ENCODE results near the gene ARSG. TPM values are rescaled to one million over a fixed set of nuclear protein-coding genes. Genes with fewer than 3 reads are reported as not detected.
"Not testable (repeated sequence)": the region's sequence is repeated elsewhere in the genome, so short reads cannot be mapped to it uniquely, and the experiment has no call there.

ARSG gene
- total RNA-seq, 1 experiment from 2014 or later, result 7.9 TPM

DNA sequence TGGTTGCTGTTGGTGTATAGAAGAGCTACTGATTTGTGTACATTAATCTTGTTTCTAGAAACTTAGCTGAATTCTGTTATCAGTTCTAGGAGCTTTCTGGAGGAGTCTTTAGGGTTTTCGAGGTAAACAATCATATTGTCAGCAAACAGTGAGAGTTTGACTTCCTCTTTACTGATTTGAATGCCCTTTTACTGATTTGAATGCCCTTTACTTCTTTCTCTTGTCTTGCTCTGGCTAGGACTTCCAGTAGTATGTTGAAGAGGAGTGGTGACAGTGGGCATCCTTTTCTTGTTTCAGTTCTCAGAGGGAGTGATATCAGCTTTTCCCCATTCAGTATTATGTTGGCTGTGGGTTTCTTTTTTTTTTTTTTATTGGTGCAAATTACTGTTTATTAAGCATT is 116.4 kb downstream of the ARSG start:
- Mint-ChIP-seq H3K36me3 (peaks cover 22% of the 10 kb centered on the region), H3K9me3 (peaks cover 43% of the 10 kb centered on the region)
- POLR2A ChIA-PET; H3K4me1 Mint-ChIP-seq; H3K4me3 Mint-ChIP-seq; DNase-seq (ENCODE audit: low spot score); ATAC-seq; H3K27ac Mint-ChIP-seq; H3K27me3 Mint-ChIP-seq (ENCODE audit: low read depth): not testable (repeated sequence)
- CTCF ChIA-PET, result interaction anchor here (1.3 kb wide), 1 partner anchor 9 kb away, joined by 5 read pairs; no protein-coding TSS in a partner anchor

DNA sequence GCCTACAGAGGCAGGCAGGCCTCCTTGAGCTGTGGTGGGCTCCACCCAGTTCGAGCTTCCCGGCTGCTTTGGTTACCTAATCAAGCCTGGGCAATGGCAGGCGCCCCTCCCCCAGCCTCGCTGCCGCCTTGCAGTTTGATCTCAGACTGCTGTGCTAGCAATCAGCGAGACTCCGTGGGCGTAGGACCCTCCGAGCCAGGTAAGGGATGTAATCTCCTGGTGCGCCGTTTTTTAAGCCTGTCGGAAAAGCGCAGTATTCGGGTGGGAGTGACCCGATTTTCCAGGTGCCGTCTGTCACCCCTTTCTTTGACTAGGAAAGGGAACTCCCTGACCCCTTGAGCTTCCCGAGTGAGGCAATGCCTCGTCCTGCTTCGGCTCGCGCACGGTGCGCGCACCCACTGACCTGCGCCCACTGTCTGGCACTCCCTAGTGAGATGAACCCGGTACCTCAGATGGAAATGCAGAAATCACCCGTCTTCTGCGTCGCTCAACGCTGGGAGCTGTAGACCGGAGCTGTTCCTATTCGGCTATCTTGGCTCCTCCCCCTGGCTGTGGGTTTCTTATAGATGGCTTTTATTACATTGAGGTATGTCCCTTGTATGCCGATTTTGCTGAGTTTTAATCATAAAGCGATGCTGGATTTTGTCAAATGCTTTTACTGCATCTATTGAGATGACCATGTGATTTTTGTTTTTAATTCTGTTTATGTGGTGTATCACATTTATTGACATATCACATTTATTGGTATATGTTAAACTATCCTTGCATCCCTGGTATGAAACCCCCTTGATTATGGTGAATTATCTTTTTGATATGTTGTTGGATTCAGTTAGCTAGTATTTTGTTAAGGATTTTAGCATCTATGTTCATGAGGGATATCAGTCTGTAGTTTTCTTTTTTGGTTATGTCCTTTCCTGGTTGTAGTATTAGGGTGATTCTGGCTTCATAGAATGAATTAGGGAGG is 122.6 kb downstream of the ARSG start:
- TF ChIP-seq, protein P1, sequence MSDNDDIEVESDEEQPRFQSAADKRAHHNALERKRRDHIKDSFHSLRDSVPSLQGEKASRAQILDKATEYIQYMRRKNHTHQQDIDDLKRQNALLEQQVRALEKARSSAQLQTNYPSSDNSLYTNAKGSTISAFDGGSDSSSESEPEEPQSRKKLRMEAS (CRISPR knock-in tag; IDR thresholded peaks at IDR 0.05), result 0 out of 2 replicates have a peak, but pooled peaks have one; percentile 17
- Mint-ChIP-seq H3K27me3 (ENCODE audit: low read depth) (peaks cover 14% of the 10 kb centered on the region), H3K4me1 (peaks cover 20% of the 10 kb centered on the region), H3K36me3 (peaks cover 18% of the 10 kb centered on the region), H3K9me3 (peaks cover 25% of the 10 kb centered on the region), H3K4me3 (peak overlapping the region; percentile 94), H3K27ac (peak overlapping the region; percentile 74)
- CTCF ChIA-PET, result interaction anchor here (0.6 to 1.9 kb wide), 4 partner anchors 15 to 486 kb away, joined by 3 to 6 read pairs (median 4); no protein-coding TSS in a partner anchor
- peak; percentile 68 for ATAC-seq
- POLR2A ChIA-PET, result interaction anchor here (1.1 kb wide), 1 partner anchor 101 kb away, joined by 3 read pairs; no protein-coding TSS in a partner anchor
- peak; percentile 36 for DNase-seq (ENCODE audit: low spot score)

DNA sequence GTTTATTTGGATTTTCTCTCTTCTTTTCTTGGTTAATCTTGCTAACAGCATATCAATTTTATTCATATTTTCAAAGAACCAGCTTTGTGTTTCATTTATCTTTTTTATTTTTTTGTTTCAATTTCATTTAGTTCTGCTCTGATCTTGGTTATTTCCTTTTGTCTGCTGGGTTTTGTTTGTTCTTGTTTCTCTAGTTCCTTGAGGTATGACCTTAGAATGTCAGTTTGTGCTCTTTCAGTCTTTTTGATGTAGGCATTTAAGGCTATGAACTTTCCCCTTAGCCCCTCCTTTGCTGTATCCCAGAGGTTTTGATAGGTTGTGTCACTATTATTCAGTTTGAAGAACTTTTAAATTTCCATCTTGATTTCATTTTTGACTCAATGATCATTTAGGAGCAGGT is 123.6 kb downstream of the ARSG start:
- Mint-ChIP-seq H3K4me3 (peak overlapping the region; percentile 94), H3K4me1 (peaks cover 24% of the 10 kb centered on the region), H3K36me3 (peaks cover 25% of the 10 kb centered on the region), H3K27me3 (ENCODE audit: low read depth) (peaks cover 14% of the 10 kb centered on the region), H3K9me3 (peaks cover 25% of the 10 kb centered on the region)
- H3K27ac Mint-ChIP-seq; ATAC-seq; DNase-seq (ENCODE audit: low spot score); POLR2A ChIA-PET: not testable (repeated sequence)
- CTCF ChIA-PET, result interaction anchor here (0.6 to 1.9 kb wide), 2 partner anchors 16 to 413 kb away, joined by 3 to 5 read pairs; no protein-coding TSS in a partner anchor

DNA sequence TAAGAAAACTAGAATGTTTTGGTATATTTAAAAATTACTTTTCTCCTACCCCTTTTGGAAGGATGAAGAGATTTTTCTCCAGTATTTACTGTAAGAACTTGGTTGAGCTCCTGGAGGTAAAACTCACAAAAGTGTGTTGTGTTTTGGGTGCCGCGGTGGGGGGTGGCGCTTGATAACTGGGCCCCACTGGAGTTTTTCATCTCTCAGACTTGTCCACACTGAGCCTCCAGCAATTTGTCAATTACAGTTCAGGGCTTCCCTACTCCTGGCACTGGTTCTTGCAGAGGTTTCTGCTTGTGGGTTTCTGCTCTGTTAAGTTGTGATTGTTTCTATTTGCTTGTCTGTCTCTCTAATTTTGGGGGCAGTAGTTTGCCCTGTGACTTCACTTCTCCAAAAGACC is 126.0 kb downstream of the ARSG start:
- H3K36me3 Mint-ChIP-seq, result peaks cover 25% of the 10 kb centered on the region
- ChIA-PET CTCF (interaction anchor here (1.9 kb wide), 1 partner anchor 19 kb away, joined by 6 read pairs; no protein-coding TSS in a partner anchor), POLR2A (no interaction called here)
- H3K9me3 Mint-ChIP-seq, result peaks cover 16% of the 10 kb centered on the region
- no peak for DNase-seq (ENCODE audit: low spot score)
- peaks cover 9% of the 10 kb centered on the region for H3K27me3 Mint-ChIP-seq (ENCODE audit: low read depth)
- TF ChIP-seq, protein P2, sequence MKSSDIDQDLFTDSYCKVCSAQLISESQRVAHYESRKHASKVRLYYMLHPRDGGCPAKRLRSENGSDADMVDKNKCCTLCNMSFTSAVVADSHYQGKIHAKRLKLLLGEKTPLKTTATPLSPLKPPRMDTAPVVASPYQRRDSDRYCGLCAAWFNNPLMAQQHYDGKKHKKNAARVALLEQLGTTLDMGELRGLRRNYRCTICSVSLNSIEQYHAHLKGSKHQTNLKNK (CRISPR knock-in tag; IDR thresholded peaks at IDR 0.05), result no peak
- peaks cover 40% of the 10 kb centered on the region for H3K4me1 Mint-ChIP-seq
- H3K4me3 Mint-ChIP-seq, result no peak overlapping the region
- ATAC-seq, result no peak
- no peak overlapping the region for H3K27ac Mint-ChIP-seq

DNA sequence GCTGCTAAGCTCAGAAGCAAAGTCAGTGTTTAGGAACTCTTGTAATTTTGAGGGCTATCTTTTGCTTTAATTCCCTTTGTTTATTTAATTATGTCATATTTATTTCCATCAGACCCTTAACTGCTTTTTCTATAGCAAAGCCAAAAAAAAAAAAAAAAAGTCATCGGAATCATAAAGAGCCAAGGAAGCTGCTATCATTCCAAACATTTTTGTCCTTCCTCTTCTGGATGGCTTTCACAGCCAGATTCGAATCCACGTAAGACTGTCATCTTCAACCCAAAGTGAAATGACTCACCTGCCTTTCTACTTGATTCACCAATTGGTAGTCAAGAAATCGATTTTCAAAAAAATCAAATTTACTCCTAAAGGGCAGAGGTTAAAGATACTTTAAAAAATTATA is 127.6 kb downstream of the ARSG start:
- CTCF ChIA-PET, result interaction anchor here (0.7 to 3.7 kb wide), 3 partner anchors 13 to 164 kb away, joined by 4 to 19 read pairs (median 4); no protein-coding TSS in a partner anchor
- TF ChIP-seq, protein P3, sequence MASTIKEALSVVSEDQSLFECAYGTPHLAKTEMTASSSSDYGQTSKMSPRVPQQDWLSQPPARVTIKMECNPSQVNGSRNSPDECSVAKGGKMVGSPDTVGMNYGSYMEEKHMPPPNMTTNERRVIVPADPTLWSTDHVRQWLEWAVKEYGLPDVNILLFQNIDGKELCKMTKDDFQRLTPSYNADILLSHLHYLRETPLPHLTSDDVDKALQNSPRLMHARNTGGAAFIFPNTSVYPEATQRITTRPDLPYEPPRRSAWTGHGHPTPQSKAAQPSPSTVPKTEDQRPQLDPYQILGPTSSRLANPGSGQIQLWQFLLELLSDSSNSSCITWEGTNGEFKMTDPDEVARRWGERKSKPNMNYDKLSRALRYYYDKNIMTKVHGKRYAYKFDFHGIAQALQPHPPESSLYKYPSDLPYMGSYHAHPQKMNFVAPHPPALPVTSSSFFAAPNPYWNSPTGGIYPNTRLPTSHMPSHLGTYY (CRISPR knock-in tag; IDR thresholded peaks at IDR 0.05), result no peak
- TF ChIP-seq, protein P4, sequence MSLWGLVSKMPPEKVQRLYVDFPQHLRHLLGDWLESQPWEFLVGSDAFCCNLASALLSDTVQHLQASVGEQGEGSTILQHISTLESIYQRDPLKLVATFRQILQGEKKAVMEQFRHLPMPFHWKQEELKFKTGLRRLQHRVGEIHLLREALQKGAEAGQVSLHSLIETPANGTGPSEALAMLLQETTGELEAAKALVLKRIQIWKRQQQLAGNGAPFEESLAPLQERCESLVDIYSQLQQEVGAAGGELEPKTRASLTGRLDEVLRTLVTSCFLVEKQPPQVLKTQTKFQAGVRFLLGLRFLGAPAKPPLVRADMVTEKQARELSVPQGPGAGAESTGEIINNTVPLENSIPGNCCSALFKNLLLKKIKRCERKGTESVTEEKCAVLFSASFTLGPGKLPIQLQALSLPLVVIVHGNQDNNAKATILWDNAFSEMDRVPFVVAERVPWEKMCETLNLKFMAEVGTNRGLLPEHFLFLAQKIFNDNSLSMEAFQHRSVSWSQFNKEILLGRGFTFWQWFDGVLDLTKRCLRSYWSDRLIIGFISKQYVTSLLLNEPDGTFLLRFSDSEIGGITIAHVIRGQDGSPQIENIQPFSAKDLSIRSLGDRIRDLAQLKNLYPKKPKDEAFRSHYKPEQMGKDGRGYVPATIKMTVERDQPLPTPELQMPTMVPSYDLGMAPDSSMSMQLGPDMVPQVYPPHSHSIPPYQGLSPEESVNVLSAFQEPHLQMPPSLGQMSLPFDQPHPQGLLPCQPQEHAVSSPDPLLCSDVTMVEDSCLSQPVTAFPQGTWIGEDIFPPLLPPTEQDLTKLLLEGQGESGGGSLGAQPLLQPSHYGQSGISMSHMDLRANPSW (CRISPR knock-in tag; conservative IDR thresholded peaks at IDR 0.05; ENCODE audit: low read depth), result no peak
- TF ChIP-seq FOXK1 (CRISPR knock-in tag; IDR thresholded peaks at IDR 0.05) (no peak), ZBTB21 (CRISPR knock-in tag; IDR thresholded peaks at IDR 0.05; ENCODE audit: borderline replicate concordance) (no peak), ZNF219 (CRISPR knock-in tag; IDR thresholded peaks at IDR 0.05; ENCODE audit: borderline replicate concordance) (no peak), NR2C2 (CRISPR knock-in tag; IDR thresholded peaks at IDR 0.05) (no peak)
- TF ChIP-seq, protein P5, sequence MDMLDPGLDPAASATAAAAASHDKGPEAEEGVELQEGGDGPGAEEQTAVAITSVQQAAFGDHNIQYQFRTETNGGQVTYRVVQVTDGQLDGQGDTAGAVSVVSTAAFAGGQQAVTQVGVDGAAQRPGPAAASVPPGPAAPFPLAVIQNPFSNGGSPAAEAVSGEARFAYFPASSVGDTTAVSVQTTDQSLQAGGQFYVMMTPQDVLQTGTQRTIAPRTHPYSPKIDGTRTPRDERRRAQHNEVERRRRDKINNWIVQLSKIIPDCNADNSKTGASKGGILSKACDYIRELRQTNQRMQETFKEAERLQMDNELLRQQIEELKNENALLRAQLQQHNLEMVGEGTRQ (CRISPR knock-in tag; IDR thresholded peaks at IDR 0.05), result no peak
- TF ChIP-seq, protein P2 (CRISPR knock-in tag; IDR thresholded peaks at IDR 0.05), result no peak
- TF ChIP-seq, protein P6, sequence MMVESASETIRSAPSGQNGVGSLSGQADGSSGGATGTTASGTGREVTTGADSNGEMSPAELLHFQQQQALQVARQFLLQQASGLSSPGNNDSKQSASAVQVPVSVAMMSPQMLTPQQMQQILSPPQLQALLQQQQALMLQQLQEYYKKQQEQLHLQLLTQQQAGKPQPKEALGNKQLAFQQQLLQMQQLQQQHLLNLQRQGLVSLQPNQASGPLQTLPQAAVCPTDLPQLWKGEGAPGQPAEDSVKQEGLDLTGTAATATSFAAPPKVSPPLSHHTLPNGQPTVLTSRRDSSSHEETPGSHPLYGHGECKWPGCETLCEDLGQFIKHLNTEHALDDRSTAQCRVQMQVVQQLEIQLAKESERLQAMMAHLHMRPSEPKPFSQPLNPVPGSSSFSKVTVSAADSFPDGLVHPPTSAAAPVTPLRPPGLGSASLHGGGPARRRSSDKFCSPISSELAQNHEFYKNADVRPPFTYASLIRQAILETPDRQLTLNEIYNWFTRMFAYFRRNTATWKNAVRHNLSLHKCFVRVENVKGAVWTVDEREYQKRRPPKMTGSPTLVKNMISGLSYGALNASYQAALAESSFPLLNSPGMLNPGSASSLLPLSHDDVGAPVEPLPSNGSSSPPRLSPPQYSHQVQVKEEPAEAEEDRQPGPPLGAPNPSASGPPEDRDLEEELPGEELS (CRISPR knock-in tag; IDR thresholded peaks at IDR 0.05), result no peak
- TF ChIP-seq, protein P7, sequence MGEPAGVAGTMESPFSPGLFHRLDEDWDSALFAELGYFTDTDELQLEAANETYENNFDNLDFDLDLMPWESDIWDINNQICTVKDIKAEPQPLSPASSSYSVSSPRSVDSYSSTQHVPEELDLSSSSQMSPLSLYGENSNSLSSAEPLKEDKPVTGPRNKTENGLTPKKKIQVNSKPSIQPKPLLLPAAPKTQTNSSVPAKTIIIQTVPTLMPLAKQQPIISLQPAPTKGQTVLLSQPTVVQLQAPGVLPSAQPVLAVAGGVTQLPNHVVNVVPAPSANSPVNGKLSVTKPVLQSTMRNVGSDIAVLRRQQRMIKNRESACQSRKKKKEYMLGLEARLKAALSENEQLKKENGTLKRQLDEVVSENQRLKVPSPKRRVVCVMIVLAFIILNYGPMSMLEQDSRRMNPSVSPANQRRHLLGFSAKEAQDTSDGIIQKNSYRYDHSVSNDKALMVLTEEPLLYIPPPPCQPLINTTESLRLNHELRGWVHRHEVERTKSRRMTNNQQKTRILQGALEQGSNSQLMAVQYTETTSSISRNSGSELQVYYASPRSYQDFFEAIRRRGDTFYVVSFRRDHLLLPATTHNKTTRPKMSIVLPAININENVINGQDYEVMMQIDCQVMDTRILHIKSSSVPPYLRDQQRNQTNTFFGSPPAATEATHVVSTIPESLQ (CRISPR knock-in tag; IDR thresholded peaks at IDR 0.05), result no peak

More for the DNA sequence above, 127.6 kb downstream of the ARSG start:
- H3K9me3 Mint-ChIP-seq, result peaks cover 16% of the 10 kb centered on the region
- POLR2A ChIA-PET, result interaction anchor here (1.2 kb wide), 1 partner anchor 127 kb away, joined by 4 read pairs; no protein-coding TSS in a partner anchor
- H3K36me3 Mint-ChIP-seq, result peaks cover 25% of the 10 kb centered on the region
- no peak overlapping the region for H3K27ac Mint-ChIP-seq
- H3K4me1 Mint-ChIP-seq, result peaks cover 43% of the 10 kb centered on the region
- no peak overlapping the region for H3K4me3 Mint-ChIP-seq
- H3K27me3 Mint-ChIP-seq (ENCODE audit: low read depth), result peaks cover 9% of the 10 kb centered on the region
- DNase-seq (ENCODE audit: low spot score), result no peak
- no peak for ATAC-seq
